Measurements from ENCODE around the gene WDR4.
"Not testable (repeated sequence)": the region's sequence is repeated elsewhere in the genome, so short reads cannot be mapped to it uniquely, and the experiment has no call there.

WDR4 gene

DNA sequence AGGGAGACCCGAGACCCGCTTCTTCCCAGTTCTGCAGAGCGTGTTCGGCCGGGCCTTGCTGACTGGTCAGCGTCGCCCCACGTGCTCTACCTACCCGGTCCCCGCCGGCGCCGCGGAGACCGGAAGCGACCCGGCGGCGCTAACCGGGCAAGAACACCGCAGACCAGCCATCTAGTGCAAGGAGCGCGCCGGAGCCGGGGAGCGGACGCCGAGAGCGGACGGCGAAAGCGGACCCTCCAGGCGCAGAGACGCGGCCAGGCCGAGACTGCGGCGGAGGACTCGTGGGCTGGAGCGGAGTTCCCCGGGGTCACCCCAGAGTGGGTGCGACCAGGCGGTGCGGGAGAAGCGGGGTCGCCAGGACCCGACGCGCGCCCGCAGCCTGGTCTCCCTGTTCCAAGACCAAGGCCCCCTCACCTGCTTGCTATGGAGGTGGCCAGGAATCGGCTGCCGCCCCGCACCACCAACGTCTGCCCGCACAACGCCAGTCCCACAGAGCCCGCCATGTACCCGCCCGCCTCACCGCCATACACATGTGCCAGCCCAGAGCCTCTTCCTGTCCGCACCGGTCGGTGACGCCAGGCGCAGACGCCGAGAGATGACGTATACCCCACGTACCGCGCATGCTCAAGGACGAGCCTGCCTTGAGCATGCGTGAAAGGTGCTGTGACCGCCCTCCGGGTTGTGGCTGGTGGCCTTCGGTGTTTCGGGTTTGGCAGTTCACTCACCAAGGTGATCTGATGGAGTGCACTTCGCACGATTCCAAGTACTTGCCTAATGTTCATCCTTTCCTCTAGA is at the start of gene WDR4:
TSS of gene WDR4 (minus strand) at position 547 of the 795 bp plus-strand sequence. CDS start at position 503, 44 bp downstream.
- peak; percentile 95 for DNase-seq

GRCh38 chr21:42927474-42928200 is 48.3 kb upstream of the WDR4 start:
- DNase-seq, result not testable (repeated sequence)

DNA sequence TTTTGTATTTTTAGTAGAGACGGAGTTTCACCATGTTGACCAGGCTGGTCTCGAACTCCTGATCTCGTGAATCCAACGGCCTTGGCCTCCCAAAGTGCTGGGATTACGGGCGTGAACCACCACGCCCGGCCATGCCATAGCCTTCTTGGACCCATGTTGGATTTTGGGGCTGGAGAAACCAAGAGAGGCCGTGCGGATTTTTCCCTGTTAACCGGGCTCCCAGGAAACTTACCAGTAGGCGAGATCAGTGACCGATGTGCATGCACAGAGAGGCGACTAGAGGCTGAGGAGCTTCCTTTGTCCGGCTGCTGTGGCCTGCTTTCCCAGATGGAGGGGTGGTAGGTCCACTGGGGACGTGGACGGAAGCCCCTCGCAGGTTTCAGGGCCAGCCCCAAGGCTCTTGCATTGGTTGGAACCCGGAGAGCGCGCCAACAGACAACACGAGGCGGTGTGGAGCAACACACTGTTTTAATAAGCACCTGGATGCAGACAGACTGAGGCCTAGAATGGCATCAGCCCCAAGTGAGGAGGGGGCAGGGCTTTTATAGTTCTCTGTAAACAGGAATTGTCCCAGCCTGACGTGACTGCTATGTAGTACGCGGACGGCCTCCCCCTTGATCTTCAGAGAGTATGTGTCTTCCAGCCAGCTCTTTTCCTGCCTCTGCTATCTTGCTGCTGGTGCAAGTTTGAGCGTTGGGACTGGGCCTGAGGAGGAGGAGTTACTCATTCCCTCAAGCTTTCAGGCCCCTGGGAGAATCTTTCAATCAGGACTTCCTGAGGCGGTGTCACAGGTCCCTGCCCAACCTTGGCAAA is 46.0 kb upstream of the WDR4 start, which contains the start of gene ERVH48-1:
TSS of gene ERVH48-1 (minus strand) at position 517 of the 813 bp plus-strand sequence. CDS start 6,624 bp downstream, outside the sequence.
- no peak for DNase-seq

DNA sequence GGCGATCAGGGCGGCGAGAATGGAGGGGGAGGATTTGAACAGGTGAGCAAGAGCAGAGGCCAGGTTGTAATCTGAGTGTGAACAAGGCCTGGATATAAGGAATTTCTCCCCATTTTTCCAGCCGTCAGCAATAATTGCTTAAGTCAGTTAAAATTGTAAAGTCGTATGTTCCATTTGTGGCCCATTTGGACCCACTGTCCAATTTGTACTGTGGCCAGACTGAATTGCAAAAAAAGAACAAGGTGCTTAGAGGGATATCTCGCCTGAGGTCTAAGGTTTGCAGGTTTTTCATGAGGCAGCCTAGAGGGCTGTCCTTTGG is 45.1 kb upstream of the WDR4 start:
- no peak for DNase-seq

- DNase-seq, result peak; percentile 95
Measured at GRCh38 chr21:42923553-42924432, 44.5 kb upstream of the WDR4 start.

DNA sequence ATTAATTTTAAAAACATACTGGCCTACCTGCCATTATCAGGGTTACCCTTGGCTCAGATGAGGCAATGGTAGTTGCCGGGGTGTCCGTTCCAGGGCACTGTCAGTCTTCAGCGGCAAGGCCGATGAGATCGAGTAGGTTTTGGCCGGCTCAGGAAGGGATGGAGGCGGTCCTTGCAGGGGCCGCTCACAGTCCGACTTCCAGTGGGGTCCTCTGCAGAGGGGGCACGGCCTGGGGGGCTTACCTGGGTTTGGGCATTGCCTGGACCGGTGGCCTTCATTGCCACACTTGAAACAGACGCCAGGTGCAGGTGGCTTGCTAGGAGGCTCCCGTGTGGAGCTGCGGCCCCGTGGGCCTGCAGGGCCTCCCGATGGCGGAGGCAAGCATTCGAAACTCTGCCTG is 43.6 kb upstream of the WDR4 start:
- no peak for DNase-seq

DNA sequence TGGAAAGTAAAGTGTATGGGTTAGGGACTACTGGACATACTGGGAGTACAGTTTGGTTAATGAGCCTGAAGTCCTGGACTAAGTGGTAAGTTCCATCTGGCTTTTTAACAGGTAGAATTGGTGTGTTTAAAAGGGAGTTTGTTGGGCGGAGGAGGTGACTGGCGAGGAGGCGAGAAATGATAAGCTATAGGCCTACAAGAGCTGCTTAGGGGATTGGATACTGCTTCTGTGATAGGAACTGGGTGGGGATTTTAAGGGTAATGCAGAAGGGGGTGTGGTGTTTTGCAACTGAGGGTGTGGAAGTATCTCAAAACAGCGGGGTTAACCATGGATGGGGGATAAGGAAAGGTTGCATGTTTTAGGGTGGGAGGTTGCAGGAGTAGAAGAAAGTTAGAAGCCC is 42.6 kb upstream of the WDR4 start:
- DNase-seq, result no peak

DNA sequence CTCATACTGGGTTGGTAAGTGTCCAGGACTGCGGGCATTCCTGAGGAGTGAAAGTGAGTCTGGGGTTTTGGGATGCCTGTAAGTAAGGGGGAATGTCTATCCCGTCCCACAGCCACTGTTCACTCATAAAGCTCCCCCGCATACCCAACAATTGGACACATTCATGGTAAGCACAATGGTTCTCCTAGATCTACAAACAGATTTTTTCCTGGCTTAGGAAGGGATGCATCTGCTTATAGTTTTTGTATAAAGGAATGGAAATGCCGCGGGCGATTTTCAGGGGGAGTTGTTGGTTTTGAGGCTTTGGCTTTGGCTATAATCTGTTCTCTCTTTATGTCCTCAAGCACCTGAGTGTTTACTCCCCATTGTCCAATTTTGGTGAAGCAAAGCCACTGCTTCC is 39.0 kb upstream of the WDR4 start:
- no peak for DNase-seq

DNA sequence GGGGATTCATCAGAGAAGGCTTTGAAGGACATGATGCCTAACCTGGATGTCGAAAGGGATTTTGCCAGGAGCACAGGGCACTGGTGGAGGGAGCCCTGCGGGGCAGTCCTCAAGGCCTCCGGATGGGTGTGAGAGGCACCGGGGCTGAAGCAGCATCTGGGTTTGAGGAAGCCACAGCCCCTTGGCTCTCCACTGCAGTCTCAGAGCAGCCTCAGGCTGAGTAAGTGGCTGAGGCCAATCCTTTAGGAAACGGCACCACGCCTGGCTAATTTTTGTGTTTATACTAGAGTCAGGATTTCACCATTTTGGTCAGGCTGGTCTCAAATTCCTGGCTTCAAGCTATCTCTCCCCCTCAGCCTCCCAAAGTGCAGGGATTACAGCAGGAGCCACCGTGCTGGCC is 34.1 kb upstream of the WDR4 start:
- DNase-seq, result no peak

DNA sequence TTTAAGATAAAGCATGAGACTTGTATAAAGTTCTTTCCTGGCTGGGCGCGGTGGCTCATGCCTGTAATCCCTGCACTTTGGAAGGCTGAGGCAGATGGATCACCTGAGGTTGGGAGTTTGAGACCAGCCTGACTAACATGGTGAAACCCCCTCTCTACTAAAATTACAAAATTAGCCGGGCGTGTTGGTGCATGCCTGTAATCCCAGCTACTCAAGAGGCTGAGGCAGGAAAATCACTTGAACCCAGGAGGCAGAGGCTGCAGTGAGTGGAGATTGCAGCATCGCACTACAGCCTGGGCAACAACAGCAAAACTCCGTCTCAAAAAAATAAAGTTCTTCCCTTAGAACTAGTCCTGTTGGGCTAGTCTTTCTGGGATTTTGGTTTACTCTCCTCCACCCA is 32.6 kb upstream of the WDR4 start:
- DNase-seq, result not testable (repeated sequence)

DNA sequence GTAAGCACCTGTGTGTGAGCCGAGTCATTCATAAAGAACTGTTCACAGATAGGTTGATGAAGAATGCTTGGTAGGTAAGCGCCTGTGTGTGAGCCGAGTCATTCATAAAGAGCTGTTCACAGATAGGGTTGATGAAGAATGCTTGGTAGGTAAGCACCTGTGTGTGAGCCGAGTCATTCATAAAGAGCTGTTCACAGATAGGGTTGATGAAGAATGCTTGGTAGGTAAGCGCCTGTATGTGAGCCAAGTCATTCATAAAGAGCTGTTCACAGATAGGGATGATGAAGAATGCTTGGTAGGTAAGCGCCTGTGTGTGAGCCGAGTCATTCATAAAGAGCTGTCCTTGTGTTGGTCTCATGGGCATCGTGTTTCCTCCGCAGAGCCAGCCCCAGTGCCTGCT is 29.1 kb upstream of the WDR4 start:
- DNase-seq, result not testable (repeated sequence)

DNA sequence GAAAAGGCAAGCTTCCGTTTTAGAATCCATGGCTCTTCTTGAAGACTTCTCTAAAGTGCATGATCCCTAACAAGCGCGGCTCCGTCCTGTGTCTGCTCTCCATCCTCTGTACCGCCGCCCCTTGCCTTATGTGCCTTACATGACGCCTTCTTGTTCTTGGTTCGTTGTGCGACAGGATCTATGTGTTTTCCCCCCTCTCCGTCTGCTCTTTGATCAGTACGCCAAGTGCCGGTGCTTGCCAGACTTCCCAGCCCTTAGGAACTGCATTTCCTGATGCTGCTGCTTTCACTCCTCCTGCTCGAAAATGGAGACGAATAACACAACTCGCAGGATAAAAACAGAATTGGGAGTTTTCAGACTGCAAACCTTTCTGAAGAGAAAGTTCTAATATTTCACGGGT is 26.9 kb upstream of the WDR4 start:
- DNase-seq, result no peak

DNA sequence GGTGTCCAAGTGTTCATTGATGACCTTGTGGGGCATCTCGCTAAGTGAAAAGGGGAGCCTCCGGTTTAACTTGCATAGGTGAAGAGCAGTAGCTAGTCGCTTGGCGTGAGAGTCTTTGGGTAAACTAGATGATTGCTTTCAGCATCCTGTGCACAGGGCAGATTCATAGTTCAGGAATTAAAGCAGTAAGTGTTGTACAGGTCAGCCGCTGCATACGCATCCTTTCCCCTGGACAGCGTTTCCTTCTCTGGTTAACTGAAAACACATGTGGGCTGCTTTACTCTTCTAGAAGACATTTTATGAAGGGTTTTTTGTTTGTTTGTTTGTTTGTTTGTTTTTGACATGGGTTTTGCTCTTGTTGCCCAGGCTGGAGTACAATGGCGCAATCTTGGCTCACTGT is 25.9 kb upstream of the WDR4 start:
- DNase-seq, result no peak

- no peak for DNase-seq
Measured at GRCh38 chr21:42903817-42904216, 24.5 kb upstream of the WDR4 start.

GRCh38 chr21:42900446-42900845 is 21.1 kb upstream of the WDR4 start:
- DNase-seq, result no peak

- DNase-seq, result peak; percentile 99
Measured at GRCh38 chr21:42892931-42893755, 13.8 kb upstream of the WDR4 start, which contains the start of gene NDUFV3. NDUFV3 (plus strand) TSS chr21:42893309; CDS start chr21:42893334, 25 bp downstream.

DNA sequence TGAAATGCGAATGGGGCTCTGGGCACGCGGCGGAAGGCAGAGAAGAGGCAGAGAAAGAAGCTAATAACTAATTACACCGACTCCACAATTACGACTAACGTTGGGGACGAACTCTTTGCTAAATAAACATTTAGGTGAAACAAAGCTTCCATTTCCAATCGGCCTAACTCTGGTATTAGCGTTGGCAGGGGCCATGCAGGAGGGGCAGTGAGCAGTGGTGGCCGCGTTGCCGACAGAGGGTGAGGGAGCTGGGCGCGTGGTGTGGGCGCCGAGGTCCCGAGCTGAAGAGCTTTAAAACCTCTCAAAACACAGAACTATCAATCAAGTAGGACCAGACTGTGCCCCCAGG is 13.2 kb upstream of the WDR4 start:
- no peak for DNase-seq

GRCh38 chr21:42887326-42887725 is 8.0 kb upstream of the WDR4 start:
- no peak for DNase-seq

DNA sequence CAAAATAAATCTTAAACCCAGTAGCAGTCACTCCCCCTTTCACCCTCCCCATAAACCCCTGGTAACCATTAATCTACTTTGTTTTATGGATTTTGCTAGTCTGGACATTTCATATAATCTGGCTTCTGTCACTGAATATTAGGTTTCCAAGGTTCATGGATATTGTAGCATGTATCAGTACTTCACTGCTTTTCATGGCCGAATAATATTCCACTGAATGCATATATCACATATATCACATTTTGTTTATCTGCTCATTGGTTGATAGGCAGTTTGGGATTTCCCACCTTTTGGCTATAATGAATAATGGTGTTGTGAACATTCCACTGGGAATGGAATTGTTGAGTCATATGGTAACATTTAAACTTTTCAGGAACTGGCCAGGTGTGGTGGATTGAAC is 4.6 kb upstream of the WDR4 start:
- DNase-seq, result no peak

- DNase-seq, result no peak
Measured at GRCh38 chr21:42880352-42880751, 1.0 kb upstream of the WDR4 start.

DNA sequence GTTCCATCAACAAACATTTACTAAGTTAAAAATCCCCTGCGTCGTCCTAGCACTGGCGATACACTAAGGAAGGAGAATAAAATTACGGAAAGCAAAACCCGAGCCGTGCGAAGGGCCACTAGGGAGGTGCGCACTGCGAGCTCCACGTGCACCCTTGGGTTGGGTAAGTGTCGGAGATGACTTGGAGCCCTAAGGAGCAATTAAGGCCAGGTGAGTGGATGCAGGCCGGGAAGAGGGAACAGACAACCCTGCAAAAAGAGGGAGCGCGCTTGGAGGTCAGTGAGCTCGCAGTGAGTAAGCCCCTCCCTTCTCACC is 704 bp downstream of the WDR4 start:
- no peak for DNase-seq

GRCh38 chr21:42875811-42876210 is 3.5 kb downstream of the WDR4 start:
- not testable (repeated sequence) for DNase-seq
